Panc1 (cell line): Measurements from ENCODE around the gene CDH13. TPM values are rescaled to one million over a fixed set of nuclear protein-coding genes. Genes with fewer than 3 reads are reported as not detected.

Source experiments
- ATAC-seq: fragments of 200-7000 bp; cut with Tn5 transposase; 2 replicates; pipeline ENCODE4 v1.9.1; 2020; ENCODE audit warnings: mild to moderate bottlenecking, moderate library complexity
- BruUV-seq: library from RNA; stranded (reverse); fragments of 400-500 nt; replicated peaks from 2 replicates; lab custom pipeline; 2021; lab: Mats Ljungman, UMichigan
- CTCF ChIA-PET: fragments of 300-600 bp; sonication (Branson Sonifier 250); formaldehyde crosslinking; loops from one replicate; lab custom pipeline; 2022; ENCODE audit warnings: antibody characterized with exemption; lab: Charles Lee
- POLR2A ChIA-PET: fragments of 300-600 bp; sonication (Branson Sonifier 250); formaldehyde crosslinking; loops from one replicate; lab custom pipeline; 2022; ENCODE audit warnings: antibody characterized with exemption; lab: Charles Lee
- DNase-seq: peaks from one replicate; pipeline ENCODE4 v3.0.0-alpha.2; 2010; ENCODE audit warnings: low read depth, low spot score
- H3K27ac ChIP-seq: 2 replicates; pipeline ENCODE4 v1.5.1; 2011; ENCODE audit warnings: mild to moderate bottlenecking, low read length, inconsistent platforms
- H3K27me3 ChIP-seq: fragments of 200-500 bp; sonication (Bioruptor generic); 2 replicates; pipeline ENCODE4 v1.6.0; 2014; ENCODE audit warnings: low read length, inconsistent platforms; ENCODE audit not compliant: control insufficient read depth, insufficient read depth
- H3K36me3 ChIP-seq: fragments of 200-500 bp; sonication (Bioruptor generic); 2 replicates; pipeline ENCODE4 v1.5.1; 2014; ENCODE audit warnings: inconsistent platforms, mild to moderate bottlenecking, low read length, moderate library complexity; ENCODE audit not compliant: control insufficient read depth, insufficient read depth
- H3K4me1 ChIP-seq: 2 replicates; pipeline ENCODE4 v1.5.1; 2011; ENCODE audit warnings: inconsistent platforms, mild to moderate bottlenecking, low read length, moderate library complexity; ENCODE audit not compliant: control insufficient read depth, insufficient read depth
- H3K4me3 ChIP-seq, 2 experiments: 2 replicates each; pipeline ENCODE4 v1.5.1; 2011 to 2012; ENCODE audit warnings: low read depth in 2 of 2, low read length in 2 of 2, mild to moderate bottlenecking in 2 of 2, inconsistent platforms in 1 of 2, moderate library complexity in 1 of 2
- H3K9me3 ChIP-seq: fragments of 200-500 bp; sonication (Bioruptor generic); 2 replicates; pipeline ENCODE4 v1.5.1; 2014; ENCODE audit warnings: low read depth, mild to moderate bottlenecking, inconsistent platforms, low read length, moderate library complexity; ENCODE audit not compliant: control insufficient read depth, insufficient read depth
- CTCF ChIP-seq: fragments of 450-650 bp; IDR thresholded peaks from 2 replicates; pipeline ENCODE4 v1.5.1; 2017; ENCODE audit warnings: mild to moderate bottlenecking
- POLR2AphosphoS5 ChIP-seq: IDR thresholded peaks from 2 replicates; pipeline ENCODE4 v1.6.1; 2012; ENCODE audit warnings: mild to moderate bottlenecking, low read depth, low read length, moderate library complexity
- REST ChIP-seq, 2 experiments: IDR thresholded peaks; 2 replicates each; pipeline ENCODE4 v1.6.1; 2011 to 2012; ENCODE audit warnings: low read depth in 2 of 2, control low read depth in 1 of 2, low read length in 1 of 2, mild to moderate bottlenecking in 1 of 2, moderate library complexity in 1 of 2; ENCODE audit not compliant: insufficient read depth in 1 of 2
- SIN3A ChIP-seq: IDR thresholded peaks from 2 replicates; pipeline ENCODE4 v1.6.1; 2012; ENCODE audit warnings: low read depth, mild to moderate bottlenecking, low read length, moderate library complexity, borderline replicate concordance; ENCODE audit not compliant: insufficient read depth
- TCF7L2 ChIP-seq: IDR thresholded peaks from 2 replicates; pipeline ENCODE4 v1.6.1; 2011; ENCODE audit warnings: mild to moderate bottlenecking, low read depth, low read length, inconsistent platforms
- in situ Hi-C: cut with HindIII; loops from 2 replicates; pipeline ENCODE4 v1.10.0; 2016; ENCODE audit warnings: low sequenced_read_pairs, low pct_unique_long_range_greater_than_20kb
- intact Hi-C: fragments of 100-400 bp; cut with micrococcal nuclease; formaldehyde crosslinking; loops from one replicate; pipeline ENCODE4 v1.10.0; 2022; ENCODE audit not compliant: unreplicated experiment
- total RNA-seq: library from RNA; stranded (reverse); gene quantifications from one replicate; pipeline ENCODE4 v1.2.1, GENCODE V29; 2021; ENCODE audit not compliant: unreplicated experiment

The CDH13 gene
- total RNA-seq, 1 experiment from 2014 or later, result not detected

- TF ChIP-seq TCF7L2 (no peak), POLR2AphosphoS5 (no peak)
- ATAC-seq (no peak), DNase-seq (no peak)
- no peaks in the 10 kb centered on the region for H3K36me3 ChIP-seq
- CTCF ChIA-PET, result no interaction called here
- BruUV-seq, result no TSS peak
- intact Hi-C loops (no loop called here), in situ Hi-C loops (no loop called here)
- POLR2A ChIA-PET, result no interaction called here
- H3K4me3 ChIP-seq, result no peak overlapping the region
- H3K9me3 ChIP-seq, result no peaks in the 10 kb centered on the region
- no peaks in the 10 kb centered on the region for H3K27me3 ChIP-seq
- no peak overlapping the region for H3K27ac ChIP-seq
- no peaks in the 10 kb centered on the region for H3K4me1 ChIP-seq
Observed at GRCh38 chr16:83768986-83769385, 1142.2 kb downstream of the CDH13 start.

- no peaks in the 10 kb centered on the region for H3K27me3 ChIP-seq
- H3K4me1 ChIP-seq, result no peaks in the 10 kb centered on the region
- H3K4me3 ChIP-seq, result no peak overlapping the region
- H3K36me3 ChIP-seq, result no peaks in the 10 kb centered on the region
- no peak for ATAC-seq
- TF ChIP-seq POLR2AphosphoS5 (no peak), SIN3A (no peak), TCF7L2 (no peak), REST (IDR thresholded peaks at IDR 0.05; ENCODE audit: insufficient read depth in 1 of 2, low read depth in 2 of 2, low read length in 1 of 2) (no peak), CTCF (no peak)
- DNase-seq, result no peak
- no TSS peak for BruUV-seq
- in situ Hi-C loops (no loop called here), intact Hi-C loops (no loop called here)
- no peak overlapping the region for H3K27ac ChIP-seq
- CTCF ChIA-PET, result no interaction called here
- H3K9me3 ChIP-seq, result no peaks in the 10 kb centered on the region
- POLR2A ChIA-PET, result no interaction called here
Observed at GRCh38 chr16:83769397-83770008, 1142.7 kb downstream of the CDH13 start.

GRCh38 chr16:83771306-83771942 lies 1144.7 kb downstream of the CDH13 start:
- H3K27ac ChIP-seq, result no peak overlapping the region
- ChIA-PET CTCF (no interaction called here), POLR2A (no interaction called here)
- intact Hi-C loops (no loop called here), in situ Hi-C loops (no loop called here)
- H3K9me3 ChIP-seq, result no peaks in the 10 kb centered on the region
- no peaks in the 10 kb centered on the region for H3K27me3 ChIP-seq
- DNase-seq, result no peak
- BruUV-seq, result no TSS peak
- no peak for ATAC-seq
- H3K4me3 ChIP-seq, result no peak overlapping the region
- TF ChIP-seq CTCF, result no peak
- no peak for TF ChIP-seq TCF7L2
- TF ChIP-seq SIN3A, result no peak
- no peak for TF ChIP-seq REST (IDR thresholded peaks at IDR 0.05; ENCODE audit: insufficient read depth in 1 of 2, low read depth in 2 of 2, low read length in 1 of 2)
- TF ChIP-seq POLR2AphosphoS5, result no peak
- no peaks in the 10 kb centered on the region for H3K4me1 ChIP-seq
- no peaks in the 10 kb centered on the region for H3K36me3 ChIP-seq
